Limb (tissue), 2 donors: ENCODE results near the gene TAF11L13.
"Not testable (repeated sequence)": the region's sequence is repeated elsewhere in the genome, so short reads cannot be mapped to it uniquely, and the experiment has no call there.

Source experiments
- DNase-seq, 2 donors: peaks; one replicate each; pipeline ENCODE4 v3.0.0-alpha.2; 2016; ENCODE audit errors: extremely low spot score in 2 of 2

Gene TAF11L13

GRCh38 chr5:17631788-17632187, at the start of gene TAF11L13:
Gene TAF11L13, plus strand, starts transcription at chr5:17632088.
- not testable (repeated sequence) for DNase-seq

- not testable (repeated sequence) for DNase-seq
Measured at GRCh38 chr5:17585658-17586057, 46.2 kb upstream of the TAF11L13 start, which contains the start of gene TAF11L7. Gene TAF11L7, minus strand, starts transcription at chr5:17585758.

GRCh38 chr5:17590860-17591259, 41.0 kb upstream of the TAF11L13 start, which contains the start of gene TAF11L8:
Gene TAF11L8, minus strand, starts transcription at chr5:17590960.
- not testable (repeated sequence) for DNase-seq

- not testable (repeated sequence) for DNase-seq
Measured at GRCh38 chr5:17594255-17594654, 37.6 kb upstream of the TAF11L13 start, which contains the start of gene TAF11L9. Gene TAF11L9, minus strand, starts transcription at chr5:17594394.

- not testable (repeated sequence) for DNase-seq
Measured at GRCh38 chr5:17597728-17598127, 34.2 kb upstream of the TAF11L13 start, which contains the start of gene TAF11L10. Gene TAF11L10, minus strand, starts transcription at chr5:17597828.

- DNase-seq, result not testable (repeated sequence)
Measured at GRCh38 chr5:17603880-17604279, 28.0 kb upstream of the TAF11L13 start, which contains the start of gene TAF11L11. Gene TAF11L11, plus strand, starts transcription at chr5:17604183.

- no peak for DNase-seq
Measured at GRCh38 chr5:17604951-17605350, 26.9 kb upstream of the TAF11L13 start.

- not testable (repeated sequence) for DNase-seq
Measured at GRCh38 chr5:17607461-17607860, 24.4 kb upstream of the TAF11L13 start.

GRCh38 chr5:17610092-17610491, 21.8 kb upstream of the TAF11L13 start, which contains the start of gene TAF11L12:
Gene TAF11L12, plus strand, starts transcription at chr5:17610392.
- DNase-seq, result not testable (repeated sequence)

GRCh38 chr5:17614872-17615605, 16.8 kb upstream of the TAF11L13 start:
- DNase-seq, result no peak

- no peak for DNase-seq
Measured at GRCh38 chr5:17619354-17619753, 12.5 kb upstream of the TAF11L13 start.

- DNase-seq, result no peak
Measured at GRCh38 chr5:17620627-17621026, 11.3 kb upstream of the TAF11L13 start.

- DNase-seq, result no peak
Measured at GRCh38 chr5:17625686-17626085, 6.2 kb upstream of the TAF11L13 start.

GRCh38 chr5:17634160-17634559, 2.3 kb downstream of the TAF11L13 start, which contains the start of gene TAF11L14:
Gene TAF11L14, plus strand, starts transcription at chr5:17634460.
- DNase-seq, result no peak

GRCh38 chr5:17649232-17649631, 17.3 kb downstream of the TAF11L13 start:
- not testable (repeated sequence) for DNase-seq

- not testable (repeated sequence) for DNase-seq
Measured at GRCh38 chr5:17655201-17655759, 23.4 kb downstream of the TAF11L13 start.

GRCh38 chr5:17655921-17656320, 24.0 kb downstream of the TAF11L13 start:
- DNase-seq, result no peak

- DNase-seq, result no peak
Measured at GRCh38 chr5:17663182-17663581, 31.3 kb downstream of the TAF11L13 start.

GRCh38 chr5:17665836-17666235, 33.9 kb downstream of the TAF11L13 start:
- no peak for DNase-seq

- no peak for DNase-seq
Measured at GRCh38 chr5:17666726-17667235, 34.9 kb downstream of the TAF11L13 start.

- no peak for DNase-seq
Measured at GRCh38 chr5:17670353-17670752, 38.5 kb downstream of the TAF11L13 start.

GRCh38 chr5:17678751-17679324, 47.0 kb downstream of the TAF11L13 start:
- DNase-seq, result no peak
